ENCODE results near the gene MAN1B1.

The MAN1B1 gene

GRCh38 chr9:137156567-137157375 is 70.0 kb downstream of the MAN1B1 start:
- Histone ChIP-seq H3K27me3 (ENCODE audit: control insufficient read depth, insufficient read depth, low read length) (peaks cover 68% of the 10 kb centered on the region), H3K4me3 (ENCODE audit: low read depth, low read length) (peak overlapping the region; percentile 65), H3K9ac (ENCODE audit: low read depth, low read length) (no peak overlapping the region), H3K9me3 (ENCODE audit: control insufficient read depth, insufficient read depth, low read length) (no peaks in the 10 kb centered on the region), H3K4me1 (ENCODE audit: control insufficient read depth, insufficient read depth, low read length) (no peaks in the 10 kb centered on the region), H3K36me3 (ENCODE audit: control insufficient read depth, insufficient read depth, low read length) (no peaks in the 10 kb centered on the region), H3K27ac (ENCODE audit: low read depth, low read length) (no peak overlapping the region)

- Histone ChIP-seq H3K27me3 (ENCODE audit: control insufficient read depth, insufficient read depth, low read length) (peaks cover 78% of the 10 kb centered on the region), H3K4me1 (ENCODE audit: control insufficient read depth, insufficient read depth, low read length) (no peaks in the 10 kb centered on the region), H3K9me3 (ENCODE audit: control insufficient read depth, insufficient read depth, low read length) (no peaks in the 10 kb centered on the region), H3K9ac (ENCODE audit: low read depth, low read length) (no peak overlapping the region), H3K4me3 (ENCODE audit: low read depth, low read length) (no peak overlapping the region), H3K36me3 (ENCODE audit: control insufficient read depth, insufficient read depth, low read length) (no peaks in the 10 kb centered on the region), H3K27ac (ENCODE audit: low read depth, low read length) (no peak overlapping the region)
These were observed 71.0 kb downstream of the MAN1B1 start for GRCh38 chr9:137157618-137158415.

- Histone ChIP-seq H3K4me1 (ENCODE audit: control insufficient read depth, insufficient read depth, low read length) (no peaks in the 10 kb centered on the region), H3K4me3 (ENCODE audit: low read depth, low read length) (no peak overlapping the region), H3K36me3 (ENCODE audit: control insufficient read depth, insufficient read depth, low read length) (no peaks in the 10 kb centered on the region), H3K9me3 (ENCODE audit: control insufficient read depth, insufficient read depth, low read length) (no peaks in the 10 kb centered on the region), H3K27me3 (ENCODE audit: control insufficient read depth, insufficient read depth, low read length) (peaks cover 87% of the 10 kb centered on the region), H3K9ac (ENCODE audit: low read depth, low read length) (no peak overlapping the region), H3K27ac (ENCODE audit: low read depth, low read length) (no peak overlapping the region)
These were observed 71.8 kb downstream of the MAN1B1 start for GRCh38 chr9:137158625-137159024.

Measured in HUES48 (cell line).